Common myeloid progenitor, CD34-positive (primary cell): Measurements from ENCODE around the gene PPP1R9A.

Experiments used
- CTCF ChIA-PET: fragments of 350-600 bp; sonication (Branson Sonifier 250); formaldehyde crosslinking; loops from one replicate; lab custom pipeline; 2021; ENCODE audit warnings: antibody characterized with exemption; lab: Charles Lee
- POLR2A ChIA-PET: fragments of 350-600 bp; sonication (Branson Sonifier 250); formaldehyde crosslinking; loops from one replicate; lab custom pipeline; 2021; ENCODE audit warnings: antibody characterized with exemption; lab: Charles Lee
- DNase-seq, 3 donors: peaks; one replicate each; pipeline versions ENCODE4 v3.0.0 to v3.0.0-alpha.2; 2013
- H3K27ac ChIP-seq, 2 experiments: 1 replicate in 1 of 2; 2 replicates in 1 of 2; pipeline ENCODE4 v1.7.0; 2013; ENCODE audit warnings: inconsistent platforms in 2 of 2, low read length in 2 of 2, mild to moderate bottlenecking in 2 of 2, low read depth in 1 of 2, moderate library complexity in 1 of 2; ENCODE audit not compliant: severe bottlenecking in 2 of 2, insufficient read depth in 1 of 2, poor library complexity in 1 of 2
- H3K27me3 ChIP-seq, 5 experiments: replicated peaks in 2 of 5; 1 replicate in 3 of 5; 2 replicates in 2 of 5; pipeline versions ENCODE4 v1.6.1 to v1.7.0; 2013; ENCODE audit warnings: low read length in 4 of 5, mild to moderate bottlenecking in 2 of 5, moderate library complexity in 2 of 5, inconsistent platforms in 1 of 5; ENCODE audit not compliant: insufficient read depth in 5 of 5, control insufficient read depth in 4 of 5
- H3K36me3 ChIP-seq, 4 experiments: 1 replicate in 2 of 4; 2 replicates in 2 of 4; pipeline versions ENCODE4 v1.6.1 to v1.7.0; 2013; ENCODE audit warnings: low read length in 3 of 4, control low read depth in 1 of 4, mild to moderate bottlenecking in 1 of 4; ENCODE audit not compliant: control insufficient read depth in 4 of 4, insufficient read depth in 4 of 4
- H3K4me1 ChIP-seq, 4 experiments: 1 replicate in 3 of 4; 2 replicates in 1 of 4; pipeline versions ENCODE4 v1.6.1 to v1.7.1; 2013; ENCODE audit warnings: low read length in 3 of 4, mild to moderate bottlenecking in 3 of 4, control low read depth in 1 of 4, inconsistent platforms in 1 of 4, moderate library complexity in 1 of 4; ENCODE audit not compliant: control insufficient read depth in 4 of 4, insufficient read depth in 4 of 4; ENCODE audit errors: control extremely low read depth in 1 of 4
- H3K4me3 ChIP-seq, 7 experiments: 1 replicate in 4 of 7; 2 replicates in 3 of 7; pipeline versions ENCODE4 v1.5.1 to v1.7.0; 2013; ENCODE audit warnings: mild to moderate bottlenecking in 7 of 7, low read length in 6 of 7, moderate library complexity in 6 of 7, inconsistent platforms in 2 of 7, low read depth in 2 of 7, control low read depth in 1 of 7; ENCODE audit not compliant: insufficient read depth in 4 of 7, control insufficient read depth in 1 of 7; ENCODE audit errors: extremely low read depth in 1 of 7
- H3K9me3 ChIP-seq, 5 experiments: 1 replicate in 4 of 5; 2 replicates in 1 of 5; pipeline versions ENCODE4 v1.6.1 to v1.7.1; 2013; ENCODE audit warnings: low read length in 4 of 5, mild to moderate bottlenecking in 2 of 5, inconsistent platforms in 1 of 5, low read depth in 1 of 5, moderate library complexity in 1 of 5; ENCODE audit not compliant: control insufficient read depth in 4 of 5, insufficient read depth in 2 of 5; ENCODE audit errors: control extremely low read depth in 1 of 5
- WGBS: methylation state at CpG from one replicate; pipeline ENCODE4 v1.1.5; 2013; ENCODE audit not compliant: insufficient coverage; 5-methylcytosine and 5-hydroxymethylcytosine counted together

The PPP1R9A gene

GRCh38 chr7:95304990-95305389, 397.6 kb downstream of the PPP1R9A start:
- DNase-seq = no peak
- POLR2A ChIA-PET = no interaction called here
- Histone ChIP-seq H3K4me3 (no peak overlapping the region), H3K27ac (no peak overlapping the region), H3K9me3 (no peaks in the 10 kb centered on the region), H3K27me3 (no peaks in the 10 kb centered on the region), H3K36me3 (no peaks in the 10 kb centered on the region), H3K4me1 (no peaks in the 10 kb centered on the region)
- CTCF ChIA-PET = interaction anchor here (0.5 kb wide), 1 partner anchor 216 kb away, joined by 3 read pairs; no protein-coding TSS in a partner anchor
- 96% methylated on average over 4 of the region's 7 CpGs for WGBS

- Histone ChIP-seq H3K4me3 (no peak overlapping the region), H3K9me3 (no peaks in the 10 kb centered on the region), H3K36me3 (no peaks in the 10 kb centered on the region), H3K27ac (no peak overlapping the region), H3K4me1 (no peaks in the 10 kb centered on the region), H3K27me3 (no peaks in the 10 kb centered on the region)
- WGBS = 100% methylated on average over 1 of the region's 2 CpGs
- ChIA-PET POLR2A (interaction anchor here (0.6 kb wide), 1 partner anchor 56 kb away, joined by 3 read pairs; no protein-coding TSS in a partner anchor), CTCF (no interaction called here)
- DNase-seq = no peak
These were observed 402.6 kb downstream of the PPP1R9A start for GRCh38 chr7:95309951-95310350.

- no peaks in the 10 kb centered on the region for H3K9me3 ChIP-seq
- WGBS = no CpG with 5 or more reads among the region's 2 CpGs
- H3K27me3 ChIP-seq = no peaks in the 10 kb centered on the region
- POLR2A ChIA-PET = no interaction called here
- CTCF ChIA-PET = no interaction called here
- no peak overlapping the region for H3K27ac ChIP-seq
- H3K4me1 ChIP-seq = no peaks in the 10 kb centered on the region
- no peak for DNase-seq
- no peaks in the 10 kb centered on the region for H3K36me3 ChIP-seq
- no peak overlapping the region for H3K4me3 ChIP-seq
These were observed 404.0 kb downstream of the PPP1R9A start for GRCh38 chr7:95311389-95311788.

- Histone ChIP-seq H3K4me1 (no peaks in the 10 kb centered on the region), H3K9me3 (no peaks in the 10 kb centered on the region), H3K36me3 (no peaks in the 10 kb centered on the region), H3K27me3 (no peaks in the 10 kb centered on the region), H3K4me3 (no peak overlapping the region), H3K27ac (no peak overlapping the region)
- POLR2A ChIA-PET = no interaction called here
- DNase-seq = no peak
- CTCF ChIA-PET = no interaction called here
- 100% methylated on average over 4 of the region's 4 CpGs for WGBS
These were observed 405.2 kb downstream of the PPP1R9A start for GRCh38 chr7:95312561-95312960.

- CTCF ChIA-PET = interaction anchor here (1.2 kb wide), 1 partner anchor 127 kb away, joined by 3 read pairs; no protein-coding TSS in a partner anchor
- POLR2A ChIA-PET = no interaction called here
- 100% methylated on average over 1 of the region's 2 CpGs for WGBS
- no peak overlapping the region for H3K27ac ChIP-seq
- H3K9me3 ChIP-seq = no peaks in the 10 kb centered on the region
- no peak overlapping the region for H3K4me3 ChIP-seq
- H3K4me1 ChIP-seq = peaks cover 0 to 3% (median 2%) of the 10 kb centered on the region in 4 experiments
- no peaks in the 10 kb centered on the region for H3K36me3 ChIP-seq
- no peaks in the 10 kb centered on the region for H3K27me3 ChIP-seq
- DNase-seq = no peak
These were observed 409.2 kb downstream of the PPP1R9A start for GRCh38 chr7:95316588-95316987.

GRCh38 chr7:95317546-95317945, 410.2 kb downstream of the PPP1R9A start:
- POLR2A ChIA-PET = no interaction called here
- WGBS = 100% methylated on average over 2 of the region's 2 CpGs
- H3K4me3 ChIP-seq = no peak overlapping the region
- H3K4me1 ChIP-seq = peaks cover 0 to 6% (median 4%) of the 10 kb centered on the region in 4 experiments
- DNase-seq = no peak
- CTCF ChIA-PET = no interaction called here
- H3K9me3 ChIP-seq = no peaks in the 10 kb centered on the region
- H3K27me3 ChIP-seq = no peaks in the 10 kb centered on the region
- H3K27ac ChIP-seq = no peak overlapping the region
- H3K36me3 ChIP-seq = no peaks in the 10 kb centered on the region

GRCh38 chr7:95317966-95318365, 410.6 kb downstream of the PPP1R9A start:
- Histone ChIP-seq H3K4me3 (peak overlapping the region in 1 of 7 experiments; percentile 19), H3K27me3 (no peaks in the 10 kb centered on the region), H3K27ac (no peak overlapping the region), H3K9me3 (no peaks in the 10 kb centered on the region), H3K4me1 (peaks cover 0 to 10% (median 6%) of the 10 kb centered on the region in 4 experiments), H3K36me3 (no peaks in the 10 kb centered on the region)
- POLR2A ChIA-PET = no interaction called here
- no peak for DNase-seq
- WGBS = no CpG with 5 or more reads among the region's 3 CpGs
- CTCF ChIA-PET = no interaction called here
